Amniotic epithelial cell (primary cell): ENCODE results near the gene STEAP2.
"Not testable (repeated sequence)": the region's sequence is repeated elsewhere in the genome, so short reads cannot be mapped to it uniquely, and the experiment has no call there.

Experiments used
- DNase-seq: peaks from one replicate; pipeline ENCODE4 v3.0.0-alpha.2; 2010; ENCODE audit warnings: low read depth

Gene STEAP2

DNA sequence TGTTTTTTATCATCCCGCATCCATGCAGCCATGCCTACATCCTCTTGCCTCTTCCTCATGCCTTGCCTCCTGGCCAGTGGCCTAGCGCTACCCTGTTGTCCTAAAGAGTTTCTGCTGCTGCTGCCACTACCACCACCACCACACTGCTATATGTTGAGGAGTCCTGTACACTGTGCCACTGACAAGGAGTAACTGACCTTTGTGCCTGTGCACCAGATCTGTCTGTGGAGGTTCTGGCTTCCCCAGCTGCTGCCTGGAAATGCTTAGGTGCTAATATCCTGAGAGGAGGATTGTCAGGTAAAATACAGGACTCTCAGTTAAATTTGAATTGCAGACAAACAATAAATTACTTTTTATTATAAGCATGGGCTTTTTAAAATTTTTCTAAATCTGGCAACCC is 26.5 kb downstream of the STEAP2 start:
- no peak for DNase-seq

DNA sequence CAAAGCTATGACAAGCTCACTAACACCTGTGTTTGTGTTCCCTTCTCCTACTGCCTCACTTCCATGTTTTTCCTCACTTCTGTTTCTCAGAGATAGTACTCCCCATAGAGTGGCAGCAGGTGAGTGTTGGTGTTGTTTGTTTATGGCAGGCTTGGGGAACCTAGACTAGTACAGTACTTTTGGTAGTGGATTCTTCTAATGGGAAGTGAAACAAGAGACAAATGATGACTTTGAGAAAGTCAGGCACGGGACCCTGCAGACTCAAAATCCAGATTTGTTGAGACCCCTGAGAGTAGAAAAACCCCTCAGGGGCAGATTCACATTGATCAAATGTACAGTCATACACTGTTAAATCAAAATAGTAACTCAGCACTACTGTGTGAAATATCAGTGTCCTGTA is 27.0 kb downstream of the STEAP2 start:
- no peak for DNase-seq

DNA sequence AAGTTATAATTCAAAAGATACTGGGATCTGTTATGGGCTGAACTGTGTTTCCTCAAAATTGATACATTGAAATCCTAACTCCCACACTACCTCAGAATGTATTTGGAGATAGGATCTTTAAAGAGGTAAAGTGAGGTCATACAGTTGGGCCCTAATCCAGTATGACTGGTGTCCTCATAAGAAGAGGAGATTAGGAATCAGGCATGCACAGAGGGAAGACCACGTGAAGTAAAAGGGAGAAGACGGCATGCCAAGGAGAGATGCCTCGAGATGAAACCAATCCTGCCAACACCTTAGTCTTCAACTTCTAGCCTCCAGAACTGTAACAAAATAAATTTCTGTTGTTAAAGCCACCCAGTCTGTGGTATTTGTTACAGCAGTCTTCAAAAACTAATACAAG is 27.5 kb downstream of the STEAP2 start:
- DNase-seq = no peak

DNA sequence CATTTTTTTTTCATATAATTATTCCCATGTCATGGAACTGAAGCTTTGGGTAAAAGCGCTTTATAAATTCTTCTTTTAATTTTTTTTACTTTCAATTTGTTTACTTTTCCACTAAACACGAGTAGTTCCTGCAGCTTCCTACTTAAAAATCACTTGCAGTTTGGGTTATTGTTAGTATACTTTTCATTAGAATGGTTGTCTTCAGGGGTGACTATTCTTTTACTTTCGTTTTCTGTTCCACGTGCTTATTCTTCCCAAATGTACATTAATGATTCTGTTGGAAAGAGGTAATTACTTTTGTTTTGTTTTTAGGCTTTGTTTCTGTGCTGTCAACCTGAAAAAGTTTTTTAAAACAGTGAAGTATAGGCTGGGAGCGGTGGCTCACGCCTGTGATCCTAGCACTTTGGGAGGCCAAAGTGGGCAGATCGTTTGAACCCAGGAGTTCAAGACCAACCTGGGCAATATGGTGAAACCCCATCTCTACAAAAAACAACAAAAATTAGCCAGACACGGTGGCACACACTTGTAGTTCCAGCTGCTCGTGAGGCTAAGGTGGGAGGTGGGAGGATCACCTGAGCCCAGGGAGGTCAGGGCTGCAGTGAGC is 28.2 kb downstream of the STEAP2 start:
- DNase-seq = no peak

DNA sequence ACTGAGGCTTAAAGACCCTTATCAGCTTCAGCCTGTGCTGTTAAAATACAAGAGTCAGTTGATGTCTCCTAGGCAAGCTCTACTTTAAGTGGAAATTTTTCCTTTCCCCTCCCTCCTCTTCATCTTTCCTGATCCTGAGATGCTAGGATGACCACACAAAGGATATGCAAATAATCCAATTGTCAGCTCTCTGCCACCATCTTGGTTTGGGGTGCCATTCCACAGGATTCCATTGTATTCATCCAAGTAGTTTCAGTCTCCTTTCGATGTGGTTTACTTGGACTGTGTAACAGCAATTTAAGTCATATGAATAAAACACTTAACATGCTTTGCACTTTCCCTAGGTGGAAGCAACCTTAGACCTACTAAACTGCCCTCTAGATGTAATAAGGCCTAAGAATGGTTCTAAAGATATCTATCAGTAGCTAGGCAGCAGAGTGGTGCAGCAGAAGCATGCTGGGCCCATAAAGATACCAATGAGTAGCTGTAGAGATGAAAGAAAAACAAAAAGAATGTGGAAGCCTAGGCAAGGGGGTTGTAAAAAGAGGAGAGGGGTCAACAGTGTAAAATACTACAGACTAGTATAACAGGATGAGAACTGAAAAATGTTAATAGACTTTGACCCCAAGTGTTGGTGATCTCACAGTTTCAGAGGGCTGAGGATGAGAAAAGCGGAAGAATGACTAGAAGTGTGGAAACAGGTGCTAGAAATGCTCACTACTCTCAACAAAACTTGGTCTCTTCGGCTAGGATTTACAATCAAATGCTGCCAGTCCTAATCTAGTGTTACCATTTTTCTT is 31.0 kb downstream of the STEAP2 start:
- DNase-seq = no peak

DNA sequence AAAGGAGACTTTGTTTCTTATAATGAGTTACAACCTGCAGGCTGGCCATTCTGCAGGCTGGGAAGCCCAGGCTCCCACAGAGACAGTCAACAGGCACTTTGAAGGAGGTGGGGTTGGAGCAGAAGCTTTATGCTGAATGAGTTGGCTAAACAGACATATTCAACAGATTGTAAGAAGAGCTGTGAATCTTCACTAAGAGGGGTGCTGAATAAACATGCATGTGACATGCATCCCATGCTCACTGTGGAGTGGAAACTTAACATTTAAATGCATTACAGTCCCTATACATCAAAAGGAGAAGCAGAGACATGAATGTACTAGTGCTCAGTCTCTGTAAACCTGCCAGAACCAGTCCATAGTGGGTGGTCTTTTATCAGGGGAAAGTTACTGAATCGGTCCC is 32.0 kb downstream of the STEAP2 start:
- DNase-seq = no peak

DNA sequence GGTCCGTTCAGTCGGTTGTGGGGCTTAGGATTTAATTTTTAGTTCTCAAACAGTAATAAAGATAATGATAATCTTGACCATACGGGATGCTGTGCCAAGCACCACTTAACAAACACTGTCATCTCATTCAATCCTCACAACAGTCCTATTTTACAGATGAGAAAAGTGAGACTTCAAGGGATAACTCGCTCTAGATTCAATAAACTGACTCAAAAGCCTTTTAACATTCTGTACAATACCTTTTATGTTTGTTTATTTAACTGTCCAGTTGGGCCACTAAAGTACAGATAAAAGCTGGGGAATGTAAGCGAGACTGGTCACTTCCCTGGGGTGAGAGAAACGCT is 33.0 kb downstream of the STEAP2 start:
- DNase-seq = no peak

DNA sequence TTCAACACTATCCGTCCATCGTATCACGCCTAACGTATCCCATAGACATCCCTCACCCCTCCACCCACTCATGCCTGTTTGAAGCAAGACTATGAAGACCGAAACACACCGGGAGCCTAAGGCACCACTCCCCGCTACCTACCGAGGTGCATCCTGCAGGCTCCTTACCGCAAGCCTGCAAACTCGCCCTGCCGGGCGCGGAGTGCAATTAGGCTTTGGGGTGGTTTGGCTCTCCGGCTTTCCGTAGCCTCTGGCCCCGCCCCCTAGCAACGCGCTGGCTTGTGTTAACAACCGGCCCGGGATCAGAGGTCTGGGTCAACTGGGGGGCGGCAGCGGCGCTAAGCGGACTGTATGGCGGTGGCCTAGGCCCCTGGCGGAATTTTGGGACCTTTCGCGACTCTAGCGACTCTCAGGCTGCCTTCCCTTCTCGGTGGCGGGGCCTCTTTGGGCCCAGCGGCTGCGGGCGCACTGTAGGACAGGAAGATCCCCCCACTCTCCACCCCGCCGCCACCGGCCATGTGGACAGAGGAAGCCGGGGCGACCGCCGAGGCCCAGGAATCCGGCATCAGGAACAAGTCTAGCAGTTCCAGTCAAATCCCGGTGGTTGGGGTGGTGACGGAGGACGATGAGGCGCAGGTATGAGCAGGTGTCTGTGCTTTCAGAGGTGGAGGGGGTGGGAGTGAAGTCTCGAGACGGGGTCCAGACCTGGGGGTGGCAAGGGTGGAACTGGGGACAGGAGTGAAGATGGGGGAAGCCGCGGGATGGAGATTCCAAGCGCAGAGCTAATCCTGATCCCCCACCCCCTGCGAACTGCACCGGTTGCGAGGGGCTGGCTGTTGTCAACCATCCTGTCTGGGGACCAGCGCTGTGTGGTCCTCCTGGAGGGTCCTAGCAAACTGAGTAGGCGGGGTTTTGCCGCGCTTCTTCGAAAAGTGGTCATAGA is 33.6 kb downstream of the STEAP2 start, which contains the start of gene CFAP69:
Gene CFAP69 (plus strand): TSS at position 266 of the 943 bp plus-strand sequence. CDS start 251 bp downstream, at position 517.
- DNase-seq = peak; percentile 73

DNA sequence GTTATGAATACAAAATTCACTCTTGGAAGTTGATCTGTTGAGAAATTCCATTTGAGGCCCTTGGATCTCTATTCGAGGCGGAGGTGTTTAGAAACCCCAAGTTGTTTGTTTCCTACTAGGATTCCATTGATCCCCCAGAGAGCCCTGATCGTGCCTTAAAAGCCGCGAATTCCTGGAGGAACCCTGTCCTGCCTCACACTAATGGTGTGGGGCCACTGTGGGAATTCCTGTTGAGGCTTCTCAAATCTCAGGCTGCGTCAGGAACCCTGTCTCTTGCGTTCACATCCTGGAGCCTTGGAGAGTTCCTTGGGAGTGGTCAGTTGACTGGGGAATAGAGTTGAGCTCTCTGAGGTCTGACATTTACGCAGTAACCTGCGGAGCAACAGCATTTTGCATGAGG is 34.6 kb downstream of the STEAP2 start:
- no peak for DNase-seq

DNA sequence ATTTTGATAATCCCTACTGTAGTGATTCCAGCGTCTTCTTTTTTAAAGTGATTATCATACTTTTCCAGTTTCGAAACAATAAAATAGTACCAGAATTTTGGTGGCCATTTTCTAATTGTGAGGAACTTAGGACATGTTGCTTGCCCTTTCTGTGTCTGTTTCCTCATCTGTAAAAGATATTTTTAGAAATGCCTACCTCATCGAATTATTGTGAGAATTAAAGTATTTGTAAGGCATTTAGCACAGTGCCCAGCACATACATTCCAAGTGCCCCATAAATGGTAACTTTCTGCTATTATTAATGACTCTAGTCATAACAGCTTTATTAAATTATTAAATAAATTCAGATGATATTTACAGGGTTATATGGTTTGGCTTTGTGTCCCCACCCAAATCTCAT is 37.2 kb downstream of the STEAP2 start:
- DNase-seq = no peak

DNA sequence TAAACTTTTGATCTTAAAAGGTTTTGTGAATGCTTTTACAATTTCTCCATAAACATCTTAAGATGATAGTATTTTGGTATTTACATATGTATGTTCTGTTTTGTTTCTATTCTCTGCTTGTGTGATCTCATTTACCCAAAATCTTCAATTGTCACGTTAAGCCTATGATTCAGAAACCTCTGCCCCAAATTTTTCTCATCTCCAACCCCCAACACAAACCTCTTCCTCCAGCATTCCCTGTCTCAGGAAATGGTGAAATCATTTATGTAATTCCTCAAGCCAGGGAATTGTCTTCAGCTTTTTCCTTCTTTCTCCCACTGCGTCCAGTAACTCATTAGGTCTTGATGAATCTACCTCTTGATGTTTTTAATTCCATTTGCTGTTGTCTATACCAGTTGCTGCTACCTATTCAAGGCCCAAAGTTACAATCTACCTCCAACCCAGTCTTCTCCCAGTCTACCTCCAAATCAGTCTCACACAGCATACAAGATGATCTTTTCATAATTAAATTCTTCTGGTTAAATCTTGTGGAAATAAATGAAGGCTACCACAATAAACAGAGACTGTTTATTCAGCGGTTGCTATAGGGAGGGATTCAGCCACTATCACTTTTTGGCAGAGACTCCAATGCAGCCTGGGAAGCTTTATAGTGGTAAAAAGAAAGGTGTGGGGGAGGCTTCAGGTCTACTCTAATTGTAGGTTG is 39.2 kb downstream of the STEAP2 start:
- no peak for DNase-seq

DNA sequence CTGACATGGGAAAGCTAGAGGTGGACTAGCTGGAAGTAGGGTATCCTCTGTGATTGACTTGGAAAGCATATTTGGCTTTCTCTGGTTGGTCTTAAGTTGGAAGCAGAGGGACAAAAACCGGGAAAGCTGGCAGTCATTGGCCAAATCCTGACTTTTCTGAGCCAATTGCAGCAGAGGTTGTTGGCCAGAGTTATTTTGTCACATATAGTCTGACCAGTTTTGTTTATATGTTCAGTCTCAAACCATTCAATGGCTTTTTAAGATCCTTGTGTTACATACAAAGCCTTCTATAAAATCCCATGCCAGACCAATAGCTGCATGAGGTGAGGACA is 39.7 kb downstream of the STEAP2 start:
- no peak for DNase-seq

DNA sequence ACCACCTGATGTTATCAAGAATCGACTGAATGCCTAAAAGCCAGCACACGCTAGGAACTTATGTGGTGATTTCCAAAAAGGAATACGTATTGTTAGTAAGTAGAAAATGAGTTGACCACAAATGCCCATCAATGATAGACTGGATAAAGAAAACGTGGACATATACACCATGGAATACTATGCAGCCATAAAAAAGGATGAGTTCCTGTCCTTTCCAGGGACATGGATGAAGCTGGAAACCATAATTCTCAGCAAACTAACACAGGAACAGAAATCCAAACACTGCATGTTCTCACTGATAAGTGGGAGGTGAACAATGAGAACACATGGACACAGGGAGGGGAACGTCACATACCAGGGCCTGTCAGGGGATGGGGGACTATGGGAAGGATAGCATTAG is 44.5 kb downstream of the STEAP2 start:
- not testable (repeated sequence) for DNase-seq

DNA sequence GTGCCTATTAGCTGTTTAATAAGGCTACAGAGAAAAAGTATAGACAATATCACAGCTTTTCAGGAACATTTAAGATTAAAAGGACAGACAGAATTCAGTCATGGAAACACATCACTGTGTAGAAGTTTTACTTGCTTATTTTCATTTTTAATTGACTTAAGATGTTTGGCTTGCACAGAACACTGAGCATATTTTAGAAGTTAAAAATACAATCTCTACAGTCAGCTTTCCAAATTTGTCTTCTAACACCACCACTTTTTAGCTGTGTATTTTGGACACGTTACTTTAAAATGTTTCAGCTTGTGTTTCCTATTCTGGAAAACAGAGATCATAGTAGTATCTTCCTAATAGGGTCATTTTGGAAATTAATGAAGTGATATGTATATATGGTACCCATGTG is 45.2 kb downstream of the STEAP2 start:
- DNase-seq = no peak

DNA sequence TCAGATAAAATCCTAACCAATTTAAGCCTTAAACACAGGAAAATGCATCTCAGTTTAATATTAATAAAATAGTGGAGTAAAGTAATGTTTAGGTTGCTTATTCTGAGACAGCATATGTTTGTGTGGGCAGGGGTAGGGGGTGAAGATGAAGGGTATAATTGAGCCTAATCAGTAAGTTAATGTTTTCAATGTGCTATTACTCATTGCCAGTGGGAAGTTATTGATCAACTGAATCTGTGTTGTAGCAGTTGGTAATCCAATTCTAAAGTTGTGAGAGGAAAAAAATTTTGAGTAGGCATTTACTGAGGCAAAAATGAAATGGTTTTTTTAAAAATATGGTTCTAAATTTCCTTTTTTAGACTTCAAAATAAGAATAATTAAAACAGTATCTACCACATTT is 49.9 kb downstream of the STEAP2 start:
- no peak for DNase-seq

DNA sequence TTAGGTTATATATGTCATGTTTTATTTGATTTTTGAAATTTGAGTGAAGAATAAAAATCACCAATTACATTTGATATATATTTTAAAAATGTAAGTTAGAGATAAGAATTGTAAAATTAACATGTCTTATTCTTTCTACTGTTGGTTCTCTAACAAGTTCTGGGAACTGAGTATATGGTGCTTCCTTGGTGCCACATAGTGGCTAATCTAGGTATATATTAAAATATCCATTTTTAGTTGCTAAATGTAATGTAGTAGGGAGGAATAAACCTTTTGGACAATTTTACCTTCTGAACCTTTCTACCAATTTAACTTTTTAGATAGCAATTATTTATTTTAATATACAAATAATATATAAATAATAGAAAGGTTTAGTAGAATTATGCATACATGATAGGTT is 50.9 kb downstream of the STEAP2 start:
- peak; percentile 31 for DNase-seq

DNA sequence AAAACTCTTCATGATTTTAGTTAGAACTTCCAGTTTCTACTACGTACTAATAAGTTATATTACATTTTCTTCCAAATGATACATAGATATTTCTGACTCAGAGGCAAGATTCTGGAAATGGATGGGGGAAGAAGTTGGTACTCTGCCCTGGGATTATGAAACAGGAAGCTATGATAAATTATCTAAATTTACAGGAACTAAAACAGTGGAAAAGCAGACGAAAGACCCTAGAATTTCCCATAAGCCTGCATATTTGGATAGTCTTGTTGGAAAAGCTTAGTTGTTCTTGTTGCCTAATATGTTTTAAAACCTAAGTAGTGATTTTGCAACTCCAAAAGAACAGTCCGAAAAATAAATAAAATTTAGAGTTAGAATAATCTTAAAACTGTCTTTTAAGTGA is 55.3 kb downstream of the STEAP2 start:
- peak; percentile 72 for DNase-seq

DNA sequence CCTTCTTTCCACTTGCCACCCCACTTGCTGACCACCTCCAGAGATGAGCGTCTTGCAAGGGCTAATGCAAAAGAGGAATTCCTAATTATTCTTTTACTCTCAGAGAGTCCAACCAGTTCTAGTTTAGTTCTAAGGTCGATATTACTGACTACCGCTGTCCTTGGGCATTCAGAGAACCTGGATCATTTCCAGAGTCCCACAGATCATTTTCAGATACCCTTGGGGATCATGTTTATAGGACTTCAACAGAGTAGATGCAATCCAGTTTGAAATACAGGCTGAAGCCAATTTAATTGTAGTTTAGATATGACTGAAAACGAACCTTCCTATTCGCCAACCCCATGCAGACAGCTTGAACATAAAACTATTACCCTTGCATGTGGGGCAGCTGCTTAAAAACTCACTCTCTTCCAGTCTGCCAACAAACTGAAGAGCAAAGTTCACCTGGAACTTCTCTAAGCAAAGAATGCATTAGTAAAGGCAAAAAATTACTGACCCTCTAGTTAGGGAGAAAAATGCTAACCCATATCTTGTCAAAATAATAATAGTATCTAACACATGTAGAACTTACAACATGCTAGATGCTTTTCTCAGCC is 55.8 kb downstream of the STEAP2 start:
- DNase-seq = no peak

DNA sequence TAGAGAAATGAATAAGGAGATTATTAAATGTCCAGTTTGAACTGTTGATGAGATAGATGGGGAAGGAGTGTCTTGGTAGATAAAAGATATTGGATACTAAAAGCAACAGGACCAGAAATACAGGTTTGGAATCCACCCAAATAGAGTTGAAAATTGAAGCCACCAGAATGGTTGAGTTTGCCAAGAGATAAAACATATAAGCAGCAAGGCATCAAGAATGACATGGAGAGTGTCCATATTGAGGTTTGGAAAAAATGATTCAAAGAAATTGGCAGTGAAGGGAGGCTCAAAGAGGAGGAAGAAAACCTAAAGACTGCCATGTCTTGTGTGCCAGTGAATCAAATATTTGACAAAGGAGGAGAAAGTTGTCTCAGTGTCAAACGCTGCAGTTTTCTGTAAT is 57.6 kb downstream of the STEAP2 start:
- no peak for DNase-seq

DNA sequence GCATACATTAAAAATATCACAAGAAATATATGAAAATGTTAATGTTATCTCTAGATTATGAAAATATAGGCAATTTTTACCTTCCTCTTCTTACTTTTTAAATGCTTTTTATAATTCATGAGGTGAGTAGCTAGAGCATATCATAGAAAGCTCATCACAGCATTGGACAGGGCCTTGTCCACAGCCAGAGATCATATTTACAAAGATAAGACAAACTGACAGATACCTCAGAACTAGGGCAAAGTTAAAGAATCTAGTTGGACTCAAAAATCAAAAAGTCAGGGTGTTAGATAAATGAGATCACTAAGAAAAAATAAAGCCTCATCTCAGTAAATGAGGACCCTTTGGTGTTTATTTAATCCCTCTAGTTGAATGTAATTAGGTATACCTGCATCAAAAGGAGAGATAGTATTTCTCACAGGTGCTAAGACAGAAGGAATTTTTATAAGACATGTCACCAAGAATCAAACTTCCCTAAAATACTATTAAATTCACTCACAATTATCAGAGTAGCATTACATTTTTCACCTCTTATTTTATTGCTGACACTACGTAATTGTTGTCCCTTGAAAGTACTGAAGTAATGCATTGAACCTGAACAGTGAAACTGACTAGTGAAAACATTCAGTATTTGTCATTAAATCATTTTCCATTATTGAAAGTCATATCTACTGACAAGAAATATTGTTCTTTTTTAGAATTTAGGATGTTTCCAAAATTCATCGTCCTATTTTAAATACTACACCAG is 59.1 kb downstream of the STEAP2 start:
- no peak for DNase-seq

DNA sequence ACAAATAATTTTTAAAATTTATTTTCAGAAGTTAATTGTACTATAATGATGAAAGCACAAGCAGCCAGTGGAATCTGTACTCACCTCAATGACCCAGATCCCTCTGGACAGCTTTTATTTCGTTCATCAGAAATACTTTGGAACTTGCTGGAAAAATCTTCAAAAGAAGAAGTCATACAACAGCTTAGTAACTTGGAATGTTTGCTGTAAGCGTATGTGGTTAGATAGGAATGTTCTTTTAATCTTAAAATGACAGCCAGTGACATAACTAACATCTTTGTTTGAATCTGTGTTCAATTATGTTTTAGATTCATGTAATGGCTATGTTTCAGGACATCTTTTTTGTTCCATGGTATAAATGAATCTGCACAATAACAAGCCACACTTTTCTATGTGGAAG is 60.2 kb downstream of the STEAP2 start:
- DNase-seq = peak; percentile 50
